Retinal pigment epithelial cell (primary cell): ENCODE measurements around the gene SEPTIN2.
"Not testable (repeated sequence)": the region's sequence is repeated elsewhere in the genome, so short reads cannot be mapped to it uniquely, and the experiment has no call there.

Source experiments
- DNase-seq: peaks from one replicate; pipeline ENCODE4 v3.0.0-alpha.2; 2010; ENCODE audit warnings: low read depth
- H3K4me3 ChIP-seq: 2 replicates; pipeline ENCODE4 v1.5.1; 2011; ENCODE audit warnings: mild to moderate bottlenecking, low read length, control low read depth, moderate library complexity
- TF ChIP-seq, protein P1 (sequence below): conservative IDR thresholded peaks from 2 replicates; pipeline ENCODE4 v1.5.1; 2011; ENCODE audit warnings: low read depth, low read length, control low read depth, inconsistent platforms

The SEPTIN2 gene

DNA sequence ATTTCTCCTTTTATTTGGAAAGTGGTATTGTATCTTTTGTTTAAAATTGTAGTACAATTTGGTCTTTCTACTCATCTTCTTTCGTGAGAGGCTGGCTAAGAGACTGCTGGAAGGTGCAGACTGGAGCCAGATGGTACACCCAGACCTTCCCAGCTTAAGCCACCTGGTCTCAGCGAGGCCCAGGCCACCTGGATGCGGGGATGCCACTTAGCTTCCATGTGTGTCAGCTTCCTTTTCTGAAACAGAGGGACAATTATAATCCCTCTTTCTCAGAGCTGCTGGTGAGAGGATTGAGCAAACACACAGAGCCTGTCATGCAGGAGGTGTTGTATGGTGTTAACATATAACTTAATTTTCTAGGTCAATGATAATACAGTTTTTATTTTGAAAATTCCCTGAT, 57.7 kb downstream of the SEPTIN2 start:
- TF ChIP-seq, protein P1, sequence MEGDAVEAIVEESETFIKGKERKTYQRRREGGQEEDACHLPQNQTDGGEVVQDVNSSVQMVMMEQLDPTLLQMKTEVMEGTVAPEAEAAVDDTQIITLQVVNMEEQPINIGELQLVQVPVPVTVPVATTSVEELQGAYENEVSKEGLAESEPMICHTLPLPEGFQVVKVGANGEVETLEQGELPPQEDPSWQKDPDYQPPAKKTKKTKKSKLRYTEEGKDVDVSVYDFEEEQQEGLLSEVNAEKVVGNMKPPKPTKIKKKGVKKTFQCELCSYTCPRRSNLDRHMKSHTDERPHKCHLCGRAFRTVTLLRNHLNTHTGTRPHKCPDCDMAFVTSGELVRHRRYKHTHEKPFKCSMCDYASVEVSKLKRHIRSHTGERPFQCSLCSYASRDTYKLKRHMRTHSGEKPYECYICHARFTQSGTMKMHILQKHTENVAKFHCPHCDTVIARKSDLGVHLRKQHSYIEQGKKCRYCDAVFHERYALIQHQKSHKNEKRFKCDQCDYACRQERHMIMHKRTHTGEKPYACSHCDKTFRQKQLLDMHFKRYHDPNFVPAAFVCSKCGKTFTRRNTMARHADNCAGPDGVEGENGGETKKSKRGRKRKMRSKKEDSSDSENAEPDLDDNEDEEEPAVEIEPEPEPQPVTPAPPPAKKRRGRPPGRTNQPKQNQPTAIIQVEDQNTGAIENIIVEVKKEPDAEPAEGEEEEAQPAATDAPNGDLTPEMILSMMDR, result no peak
- no peak for DNase-seq

DNA sequence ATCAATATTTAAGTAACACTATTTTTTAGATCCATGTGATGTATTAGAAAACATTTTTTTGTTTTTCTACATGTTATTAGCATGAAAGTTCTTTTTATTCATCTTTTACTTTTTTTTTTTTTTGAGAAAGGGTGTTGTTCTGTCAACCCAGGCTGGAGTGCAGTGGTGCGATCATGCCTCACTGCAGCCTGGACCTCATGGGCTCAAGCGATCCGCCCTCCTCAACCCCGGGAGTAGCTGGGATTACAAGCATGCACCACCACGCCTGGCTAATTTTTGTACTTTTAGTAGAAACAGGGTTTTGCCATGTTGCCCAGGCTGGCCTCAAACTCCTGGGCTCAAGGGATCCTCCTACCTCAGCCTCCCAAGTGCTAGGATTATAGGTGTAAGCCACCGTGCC, 58.2 kb downstream of the SEPTIN2 start:
- not testable (repeated sequence) for DNase-seq, H3K4me3 ChIP-seq

More for the DNA sequence above, 57.7 kb downstream of the SEPTIN2 start:
- no peak overlapping the region for H3K4me3 ChIP-seq

DNA sequence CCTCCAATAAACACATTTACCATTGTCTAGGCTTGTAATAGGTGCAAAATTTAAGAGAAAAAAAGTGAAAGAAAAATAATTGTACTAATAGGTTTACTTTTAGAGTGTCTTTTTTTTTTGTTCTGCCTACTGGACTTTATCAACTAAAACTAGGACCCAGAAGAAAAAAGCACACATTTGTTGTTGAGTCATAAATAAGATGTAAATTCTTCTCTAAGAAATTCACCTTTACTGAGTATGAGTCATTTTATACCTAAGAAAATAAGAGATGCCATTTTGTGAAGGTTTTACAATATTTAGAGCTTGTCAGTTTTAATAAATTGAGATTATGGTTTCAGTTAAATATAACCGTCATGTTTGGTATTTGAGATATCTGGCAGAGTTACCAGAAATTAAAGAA, 59.6 kb downstream of the SEPTIN2 start:
- H3K4me3 ChIP-seq, result no peak overlapping the region
- TF ChIP-seq, protein P1, result no peak
- no peak for DNase-seq

DNA sequence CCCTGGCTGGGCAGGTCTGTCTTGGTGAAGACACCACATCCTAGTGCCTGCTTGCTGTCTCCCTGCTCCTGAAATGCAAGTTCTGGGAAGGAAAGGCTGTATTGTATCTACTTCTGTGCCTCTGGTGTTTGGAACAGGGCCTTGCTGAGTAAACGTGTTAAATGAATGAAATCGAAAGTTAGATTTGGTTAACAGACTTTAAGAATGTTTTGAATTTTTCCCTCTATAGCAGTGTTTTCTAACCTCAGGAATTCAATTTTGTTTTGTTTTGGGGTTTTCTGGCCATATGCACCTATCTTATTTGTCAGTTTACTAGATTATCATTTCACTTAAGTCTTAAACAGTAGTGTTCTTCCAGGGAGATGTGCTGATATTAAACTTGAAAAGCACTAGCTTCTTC, 61.1 kb downstream of the SEPTIN2 start:
- TF ChIP-seq, protein P1, result no peak
- no peak for DNase-seq
- H3K4me3 ChIP-seq, result no peak overlapping the region

DNA sequence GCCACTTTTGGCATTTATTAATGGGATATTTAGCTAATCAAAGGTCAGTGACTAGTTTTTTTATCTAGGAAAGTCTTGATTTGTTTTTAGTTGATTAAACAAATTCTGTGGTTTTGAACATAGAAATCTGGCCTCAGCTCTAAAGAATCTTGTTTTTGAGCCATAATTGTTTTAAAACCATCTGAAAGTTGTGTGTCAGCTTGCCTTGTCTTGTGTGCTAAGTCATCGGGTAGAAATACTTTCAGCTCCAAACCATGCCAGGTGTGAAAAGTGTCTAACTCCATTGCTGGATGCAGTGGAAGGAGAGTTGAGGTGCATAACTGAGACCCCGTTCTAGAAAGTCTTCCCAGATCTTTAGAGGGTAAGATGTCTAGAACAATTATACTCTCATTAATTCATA, 63.1 kb downstream of the SEPTIN2 start:
- DNase-seq, result no peak
- no peak overlapping the region for H3K4me3 ChIP-seq
- TF ChIP-seq, protein P1, result no peak

DNA sequence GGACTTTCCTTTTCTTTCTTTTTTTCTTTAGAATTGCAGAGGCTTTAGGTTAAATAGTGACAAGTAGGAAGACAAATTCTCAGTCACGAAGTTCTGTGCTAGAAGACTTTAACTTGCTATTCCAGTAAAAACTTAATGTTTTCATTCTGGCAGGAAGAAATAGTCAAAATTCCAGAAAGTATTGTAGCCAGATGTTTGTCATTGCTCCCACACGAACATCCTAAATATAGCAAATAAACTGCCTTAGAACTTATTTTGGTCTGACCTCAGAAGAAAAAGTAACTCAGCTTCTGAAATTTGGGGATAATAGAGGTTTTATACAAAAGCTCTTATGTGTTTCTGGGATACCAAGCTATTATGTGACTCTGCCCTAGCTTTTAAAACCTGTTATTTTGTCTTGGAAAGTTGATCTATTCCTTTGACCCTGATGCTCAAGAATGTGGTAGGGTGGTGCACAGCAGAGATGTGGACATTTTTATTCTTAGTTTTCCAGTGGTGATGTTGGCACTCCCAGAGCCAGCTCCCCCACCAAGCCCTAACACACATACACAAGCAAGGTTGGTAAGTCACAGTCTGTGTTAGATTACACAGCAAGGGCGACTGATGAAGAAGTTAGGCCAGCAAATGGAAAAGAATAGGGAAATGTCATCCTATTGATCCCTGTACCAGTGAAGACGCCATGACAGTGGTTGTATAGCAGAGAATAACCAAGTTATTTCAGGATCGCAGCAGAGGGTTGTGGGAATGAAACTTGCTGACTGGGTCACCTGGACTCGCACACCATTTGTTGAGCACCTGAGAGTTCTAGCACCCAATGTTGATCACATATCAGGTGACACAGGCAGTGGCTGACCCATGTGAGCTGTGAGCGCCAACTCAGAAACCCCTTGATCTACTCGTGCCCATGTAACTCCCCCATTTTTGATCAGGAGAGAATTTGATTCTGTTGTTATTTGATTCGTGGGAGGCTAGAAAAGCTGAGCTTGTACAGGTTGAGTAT, 64.1 kb downstream of the SEPTIN2 start:
- DNase-seq, result no peak
- H3K4me3 ChIP-seq, result no peak overlapping the region
- TF ChIP-seq, protein P1, result no peak

DNA sequence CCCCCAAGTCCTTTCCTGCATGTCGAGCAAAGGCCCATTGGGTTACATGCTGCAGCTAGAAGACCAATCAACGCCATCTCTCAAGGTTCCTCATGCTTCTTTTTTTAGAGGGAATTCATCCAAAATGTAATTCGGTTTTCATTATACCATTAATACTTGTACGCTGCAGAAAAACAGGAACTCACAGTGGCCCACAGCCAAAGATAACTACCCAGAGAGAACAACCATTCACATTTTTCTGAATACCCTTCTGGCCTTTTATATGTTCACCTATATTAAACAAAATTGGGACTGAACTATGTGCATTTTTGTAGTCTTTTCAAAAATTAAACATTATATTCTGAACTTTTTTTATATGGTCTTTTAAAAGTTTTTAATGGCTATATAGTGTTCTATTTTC, 66.1 kb downstream of the SEPTIN2 start:
- TF ChIP-seq, protein P1, result no peak
- no peak overlapping the region for H3K4me3 ChIP-seq
- no peak for DNase-seq

DNA sequence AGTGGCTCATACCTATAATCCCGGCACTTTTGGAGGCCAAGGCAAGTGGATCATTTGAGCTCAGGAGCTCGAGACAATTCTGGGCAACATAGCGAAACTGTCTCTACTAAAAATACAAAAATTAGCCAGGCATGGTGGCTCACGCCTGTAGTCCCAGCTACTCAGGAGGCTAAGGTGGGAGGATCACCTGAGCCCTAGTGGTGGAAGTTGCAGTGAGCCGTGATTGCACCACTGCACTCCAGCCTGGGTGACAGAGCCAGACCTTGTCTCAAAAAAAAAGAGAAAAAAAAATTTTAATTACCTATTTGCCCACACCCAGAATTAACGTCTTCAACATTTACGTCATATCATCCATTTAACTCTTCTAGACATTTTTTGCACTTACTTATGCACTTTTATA, 69.7 kb downstream of the SEPTIN2 start:
- DNase-seq, H3K4me3 ChIP-seq: not testable (repeated sequence)
